H1 (cell line): ENCODE results near the gene ADK.

Source experiments
- CBX5 ChIP-seq: fragments of 300-800, 300-1000 bp; sonication (generic); IDR thresholded peaks from 2 replicates; pipeline ENCODE4 v1.7.1; 2016; ENCODE audit warnings: antibody characterized with exemption, low read length, low read depth
- CBX8 ChIP-seq: fragments of 300-800, 300-1000 bp; sonication (generic); IDR thresholded peaks from 2 replicates; pipeline ENCODE4 v1.7.1; 2016; ENCODE audit warnings: low read depth, low read length, borderline replicate concordance
- CEBPB ChIP-seq: IDR thresholded peaks from 2 replicates; pipeline ENCODE4 v1.6.1; 2012; ENCODE audit warnings: low read depth, low read length
- CTCF ChIP-seq, 3 experiments: IDR thresholded peaks; 1 replicate in 2 of 3; 2 replicates in 1 of 3; pipeline versions ENCODE4 v1.5.1 to v1.6.1; 2011; ENCODE audit warnings: low read length in 3 of 3, mild to moderate bottlenecking in 3 of 3, inconsistent platforms in 2 of 3, low read depth in 1 of 3, moderate library complexity in 1 of 3; ENCODE audit not compliant: insufficient read depth in 1 of 3; ENCODE audit errors: control extremely low read depth in 1 of 3
- E2F6 ChIP-seq: IDR thresholded peaks from 2 replicates; pipeline ENCODE4 v1.6.1; 2012; ENCODE audit warnings: inconsistent platforms
- EGR1 ChIP-seq: IDR thresholded peaks from 2 replicates; pipeline ENCODE4 v1.6.1; 2011; ENCODE audit warnings: low read depth, low read length, borderline replicate concordance
- HDAC2 ChIP-seq, 2 experiments: fragments of 300-600 bp in 1 of 2; sonication (generic) in 1 of 2; IDR thresholded peaks; 2 replicates each; pipeline ENCODE4 v1.6.1; 2011 to 2012; ENCODE audit warnings: low read depth in 2 of 2, low read length in 2 of 2, mild to moderate bottlenecking in 2 of 2, moderate library complexity in 2 of 2, borderline replicate concordance in 1 of 2, inconsistent platforms in 1 of 2
- JUN ChIP-seq: IDR thresholded peaks from 2 replicates; pipeline ENCODE4 v1.6.1; 2011; ENCODE audit warnings: low read depth, mild to moderate bottlenecking, improper control_type of control experiment, low read length
- RAD21 ChIP-seq, 2 experiments: IDR thresholded peaks in 1 of 2; conservative IDR thresholded peaks in 1 of 2; 2 replicates each; pipeline ENCODE4 v1.6.1; 2011; ENCODE audit warnings: low read depth in 2 of 2, low read length in 2 of 2, improper control_type of control experiment in 1 of 2, inconsistent platforms in 1 of 2, mild to moderate bottlenecking in 1 of 2, moderate library complexity in 1 of 2
- RFX5 ChIP-seq: IDR thresholded peaks from 2 replicates; pipeline ENCODE4 v1.6.1; 2011; ENCODE audit warnings: low read depth, low read length, improper control_type of control experiment, borderline replicate concordance
- SP1 ChIP-seq: IDR thresholded peaks from 2 replicates; pipeline ENCODE4 v1.6.1; 2011; ENCODE audit warnings: low read depth, low read length

- TF ChIP-seq SP1 (no peak), RAD21 (IDR thresholded peaks at IDR 0.05 in 1 of 2, conservative IDR thresholded peaks at IDR 0.05 in 1 of 2; ENCODE audit: low read depth in 2 of 2, low read length in 2 of 2) (no peak), JUN (no peak), E2F6 (no peak), CBX5 (no peak), CEBPB (no peak), HDAC2 (IDR thresholded peaks at IDR 0.05; ENCODE audit: borderline replicate concordance in 1 of 2, low read depth in 2 of 2, low read length in 2 of 2) (no peak), CBX8 (no peak), CTCF (IDR thresholded peaks at IDR 0.05; ENCODE audit: control extremely low read depth in 1 of 3, insufficient read depth in 1 of 3, low read depth in 1 of 3, low read length in 3 of 3) (no peak), EGR1 (no peak), RFX5 (no peak)
Observed at GRCh38 chr10:74333174-74333573, 182.2 kb downstream of the ADK start.
